ENCODE results near the gene C8G. TPM values are rescaled to one million over a fixed set of nuclear protein-coding genes. Genes with fewer than 3 reads are reported as not detected.

C8G gene
- total RNA-seq, 1 donor from 2014 or later = 1.6 TPM

GRCh38 chr9:136941231-136942111, 3.6 kb upstream of the C8G start:
- no peak overlapping the region for H3K4me2 ChIP-seq (ENCODE audit: low read length)
- H3K27ac ChIP-seq (ENCODE audit: low read depth, low read length) = no peak overlapping the region
- H3K4me1 ChIP-seq (ENCODE audit: insufficient read depth, low read length) = peaks cover 9% of the 10 kb centered on the region
- DNase-seq (ENCODE audit: low read depth) = no peak
- no peak overlapping the region for H2AFZ ChIP-seq (ENCODE audit: low read depth, low read length)
- Mint-ChIP-seq H3K4me1 (ENCODE audit: low read depth, unreplicated experiment) (no peaks in the 10 kb centered on the region), H3K9me3 (ENCODE audit: unreplicated experiment) (no peaks in the 10 kb centered on the region), H3K27ac (ENCODE audit: unreplicated experiment) (no peak overlapping the region), H3K36me3 (ENCODE audit: low read depth, unreplicated experiment) (peaks cover 6% of the 10 kb centered on the region), H3K27me3 (ENCODE audit: low read depth, unreplicated experiment) (no peaks in the 10 kb centered on the region), H3K4me3 (ENCODE audit: unreplicated experiment) (no peak overlapping the region)
- no peak for FAIRE-seq
- no peak overlapping the region for H3K4me3 ChIP-seq (ENCODE audit: insufficient read depth, low read depth, low read length)
- no peaks in the 10 kb centered on the region for H3K36me3 ChIP-seq (ENCODE audit: insufficient read depth, low read length)
- H3K27me3 ChIP-seq (ENCODE audit: insufficient read depth, low read length) = no peaks in the 10 kb centered on the region
- TF ChIP-seq CTCF (IDR thresholded peaks at IDR 0.05; ENCODE audit: insufficient read depth, low read depth, low read length) (no peak), EZH2 (IDR thresholded peaks at IDR 0.05; ENCODE audit: insufficient read depth, low read length) (no peak)
- peaks cover 47% of the 10 kb centered on the region for H3K79me2 ChIP-seq (ENCODE audit: insufficient read depth, low read length)
- no peaks in the 10 kb centered on the region for H3K9me3 ChIP-seq (ENCODE audit: insufficient read depth, low read depth, low read length)
- peaks cover 46% of the 10 kb centered on the region for H4K20me1 ChIP-seq (ENCODE audit: insufficient read depth, low read length)
- H3K9ac ChIP-seq (ENCODE audit: low read length) = no peak overlapping the region

GRCh38 chr9:136942112-136942880, 2.7 kb upstream of the C8G start:
- no peak overlapping the region for H3K27ac ChIP-seq (ENCODE audit: low read depth, low read length)
- H3K9me3 Mint-ChIP-seq (ENCODE audit: unreplicated experiment) = no peaks in the 10 kb centered on the region

More at GRCh38 chr9:136942112-136942880, 2.7 kb upstream of the C8G start:
- Histone ChIP-seq H3K36me3 (ENCODE audit: insufficient read depth, low read length) (no peaks in the 10 kb centered on the region), H3K4me1 (ENCODE audit: insufficient read depth, low read length) (peaks cover 9% of the 10 kb centered on the region), H2AFZ (ENCODE audit: low read depth, low read length) (no peak overlapping the region), H3K27me3 (ENCODE audit: insufficient read depth, low read length) (no peaks in the 10 kb centered on the region), H3K79me2 (ENCODE audit: insufficient read depth, low read length) (peaks cover 47% of the 10 kb centered on the region), H3K9ac (ENCODE audit: low read length) (no peak overlapping the region), H3K9me3 (ENCODE audit: insufficient read depth, low read depth, low read length) (no peaks in the 10 kb centered on the region), H3K4me3 (ENCODE audit: insufficient read depth, low read depth, low read length) (no peak overlapping the region), H4K20me1 (ENCODE audit: insufficient read depth, low read length) (peaks cover 41% of the 10 kb centered on the region), H3K4me2 (ENCODE audit: low read length) (peak overlapping the region; percentile 94)
- DNase-seq (ENCODE audit: low read depth) (no peak), FAIRE-seq (no peak)
- Mint-ChIP-seq H3K36me3 (ENCODE audit: low read depth, unreplicated experiment) (peaks cover 5% of the 10 kb centered on the region), H3K27me3 (ENCODE audit: low read depth, unreplicated experiment) (no peaks in the 10 kb centered on the region), H3K4me3 (ENCODE audit: unreplicated experiment) (peak overlapping the region; percentile 75), H3K4me1 (ENCODE audit: low read depth, unreplicated experiment) (no peaks in the 10 kb centered on the region), H3K27ac (ENCODE audit: unreplicated experiment) (no peak overlapping the region)
- TF ChIP-seq CTCF (IDR thresholded peaks at IDR 0.05; ENCODE audit: insufficient read depth, low read depth, low read length) (no peak), EZH2 (IDR thresholded peaks at IDR 0.05; ENCODE audit: insufficient read depth, low read length) (no peak)
